Measurements from ENCODE around the gene CPEB1. TPM values are rescaled to one million over a fixed set of nuclear protein-coding genes. Genes with fewer than 3 reads are reported as not detected.

The CPEB1 gene
- total RNA-seq, 1 experiment from 2014 or later, result 1.0 TPM

DNA sequence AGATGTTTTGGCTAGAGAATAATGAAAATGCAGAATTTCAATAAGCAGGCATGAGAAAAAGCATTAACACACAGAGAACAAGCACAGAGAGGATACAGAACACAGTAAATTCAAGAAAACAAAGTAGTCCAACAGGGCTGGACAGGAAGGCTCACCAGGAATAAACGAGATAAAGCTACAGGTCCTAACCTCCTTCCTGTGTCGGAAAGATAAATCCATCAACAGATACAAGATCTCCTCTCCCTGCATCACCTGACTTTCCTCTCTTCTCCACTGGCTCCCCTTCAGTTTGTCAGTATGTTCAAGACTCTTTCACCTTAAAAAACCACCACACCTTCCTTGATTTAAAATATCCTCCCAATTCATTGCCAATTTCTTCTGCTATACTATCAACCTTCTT is 11.4 kb downstream of the CPEB1 start:
- Mint-ChIP-seq H3K36me3 (ENCODE audit: insufficient read depth in 1 of 3, low read depth in 3 of 3) (no peaks in the 10 kb centered on the region), H3K27me3 (ENCODE audit: low read depth) (peaks cover 44% of the 10 kb centered on the region), H3K4me1 (no peaks in the 10 kb centered on the region), H3K27ac (no peak overlapping the region), H3K4me3 (no peak overlapping the region), H3K9me3 (no peaks in the 10 kb centered on the region)
- Histone ChIP-seq H2BK5ac (ENCODE audit: insufficient read length, low read length) (no peak overlapping the region), H3K79me2 (ENCODE audit: insufficient read depth, low read length) (no peaks in the 10 kb centered on the region), H3K27me3 (ENCODE audit: insufficient read depth, low read length) (no peaks in the 10 kb centered on the region), H3K23ac (ENCODE audit: insufficient read length, low read depth, low read length) (no peak overlapping the region), H3K79me1 (ENCODE audit: insufficient read depth, low read depth, low read length, poor library complexity, severe bottlenecking) (no peaks in the 10 kb centered on the region), H2BK20ac (ENCODE audit: low read depth, low read length, poor library complexity, severe bottlenecking) (no peak overlapping the region), H2BK120ac (ENCODE audit: low read depth, low read length, poor library complexity, severe bottlenecking) (no peak overlapping the region), H3T11ph (ENCODE audit: low read length) (no peak overlapping the region), H3K18ac (ENCODE audit: insufficient read length, low read depth, low read length) (no peak overlapping the region), H4K8ac (replicated peaks; ENCODE audit: insufficient read length, low read depth, low read length) (no peak overlapping the region), H4K20me1 (ENCODE audit: control insufficient read depth, insufficient read depth, insufficient read length) (no peaks in the 10 kb centered on the region), H2BK15ac (ENCODE audit: low read depth, low read length) (no peak overlapping the region), H3K4me1 (ENCODE audit: insufficient read depth, low read length) (no peaks in the 10 kb centered on the region), H3K27ac (ENCODE audit: insufficient read length, low read depth, low read length) (no peak overlapping the region), H4K5ac (ENCODE audit: insufficient read length, low read depth, low read length) (no peak overlapping the region), H3K9ac (ENCODE audit: extremely low read depth, insufficient read length, low read length) (no peak overlapping the region), H4K91ac (ENCODE audit: insufficient read length, low read depth, low read length) (no peak overlapping the region), H2AFZ (ENCODE audit: low read length) (no peak overlapping the region), H3K4me2 (ENCODE audit: insufficient read depth, insufficient read length, low read length) (no peak overlapping the region), H3K9me3 (ENCODE audit: control insufficient read depth, low read depth, low read length) (no peaks in the 10 kb centered on the region), H3K14ac (ENCODE audit: insufficient read depth, low read length) (no peak overlapping the region), H3K23me2 (ENCODE audit: insufficient read length, low read depth, low read length, poor library complexity, severe bottlenecking) (no peaks in the 10 kb centered on the region), H2AK5ac (ENCODE audit: insufficient read length, low read length) (no peak overlapping the region), H2BK12ac (ENCODE audit: insufficient read length, low read depth, low read length) (no peak overlapping the region), H3K4ac (ENCODE audit: low read depth, low read length) (no peak overlapping the region), H3K56ac (ENCODE audit: insufficient read length, low read depth, low read length) (no peak overlapping the region)
- TF ChIP-seq, protein P1, sequence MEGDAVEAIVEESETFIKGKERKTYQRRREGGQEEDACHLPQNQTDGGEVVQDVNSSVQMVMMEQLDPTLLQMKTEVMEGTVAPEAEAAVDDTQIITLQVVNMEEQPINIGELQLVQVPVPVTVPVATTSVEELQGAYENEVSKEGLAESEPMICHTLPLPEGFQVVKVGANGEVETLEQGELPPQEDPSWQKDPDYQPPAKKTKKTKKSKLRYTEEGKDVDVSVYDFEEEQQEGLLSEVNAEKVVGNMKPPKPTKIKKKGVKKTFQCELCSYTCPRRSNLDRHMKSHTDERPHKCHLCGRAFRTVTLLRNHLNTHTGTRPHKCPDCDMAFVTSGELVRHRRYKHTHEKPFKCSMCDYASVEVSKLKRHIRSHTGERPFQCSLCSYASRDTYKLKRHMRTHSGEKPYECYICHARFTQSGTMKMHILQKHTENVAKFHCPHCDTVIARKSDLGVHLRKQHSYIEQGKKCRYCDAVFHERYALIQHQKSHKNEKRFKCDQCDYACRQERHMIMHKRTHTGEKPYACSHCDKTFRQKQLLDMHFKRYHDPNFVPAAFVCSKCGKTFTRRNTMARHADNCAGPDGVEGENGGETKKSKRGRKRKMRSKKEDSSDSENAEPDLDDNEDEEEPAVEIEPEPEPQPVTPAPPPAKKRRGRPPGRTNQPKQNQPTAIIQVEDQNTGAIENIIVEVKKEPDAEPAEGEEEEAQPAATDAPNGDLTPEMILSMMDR (conservative IDR thresholded peaks at IDR 0.05), result no peak
- WGBS (ENCODE audit: extremely low coverage, insufficient read length, low lambda C conversion rate), result no CpG with 5 or more reads among the region's 2 CpGs
- DNase-seq, result no peak

Measured in H9 (cell line).